ENCODE measurements around the gene MCC. TPM values are rescaled to one million over a fixed set of nuclear protein-coding genes. Genes with fewer than 3 reads are reported as not detected.

The MCC gene
- total RNA-seq, 1 experiment from 2014 or later, result not detected

GRCh38 chr5:113115956-113116355, 372.3 kb downstream of the MCC start:
- no peak for DNase-seq (ENCODE audit: low spot score)

GRCh38 chr5:113115061-113115460, 373.2 kb downstream of the MCC start:
- no peak for DNase-seq (ENCODE audit: low spot score)

- DNase-seq (ENCODE audit: low spot score), result no peak
Measured at GRCh38 chr5:113114559-113114958, 373.7 kb downstream of the MCC start.

- DNase-seq (ENCODE audit: low spot score), result no peak
Measured at GRCh38 chr5:113112435-113112834, 375.8 kb downstream of the MCC start.

- no peak for DNase-seq (ENCODE audit: low spot score)
Measured at GRCh38 chr5:113110117-113110516, 378.1 kb downstream of the MCC start.

- no peak for DNase-seq (ENCODE audit: low spot score)
Measured at GRCh38 chr5:113109344-113109743, 378.9 kb downstream of the MCC start.

- DNase-seq (ENCODE audit: low spot score), result no peak
Measured at GRCh38 chr5:113108485-113108884, 379.8 kb downstream of the MCC start.

GRCh38 chr5:113106821-113107220, 381.4 kb downstream of the MCC start:
- no peak for DNase-seq (ENCODE audit: low spot score)

GRCh38 chr5:113105693-113106280, 382.5 kb downstream of the MCC start:
- no peak for DNase-seq (ENCODE audit: low spot score)

GRCh38 chr5:113103330-113103729, 384.9 kb downstream of the MCC start:
- no peak for DNase-seq (ENCODE audit: low spot score)

- no peak for DNase-seq (ENCODE audit: low spot score)
Measured at GRCh38 chr5:113102121-113102531, 386.1 kb downstream of the MCC start.

- DNase-seq (ENCODE audit: low spot score), result no peak
Measured at GRCh38 chr5:113100981-113101380, 387.3 kb downstream of the MCC start.

GRCh38 chr5:113099822-113100221, 388.4 kb downstream of the MCC start:
- DNase-seq (ENCODE audit: low spot score), result no peak

GRCh38 chr5:113098378-113098777, 389.9 kb downstream of the MCC start:
- no peak for DNase-seq (ENCODE audit: low spot score)

GRCh38 chr5:113095831-113096230, 392.4 kb downstream of the MCC start:
- no peak for DNase-seq (ENCODE audit: low spot score)

- no peak for DNase-seq (ENCODE audit: low spot score)
Measured at GRCh38 chr5:113093558-113093957, 394.7 kb downstream of the MCC start.

GRCh38 chr5:113092683-113093082, 395.6 kb downstream of the MCC start:
- DNase-seq (ENCODE audit: low spot score), result no peak

GRCh38 chr5:113091622-113092021, 396.6 kb downstream of the MCC start:
- DNase-seq (ENCODE audit: low spot score), result no peak

GRCh38 chr5:113090336-113091106, 397.7 kb downstream of the MCC start:
- DNase-seq (ENCODE audit: low spot score), result no peak

- no peak for DNase-seq (ENCODE audit: low spot score)
Measured at GRCh38 chr5:113089653-113090335, 398.5 kb downstream of the MCC start.

- DNase-seq (ENCODE audit: low spot score), result no peak
Measured at GRCh38 chr5:113087976-113088514, 400.2 kb downstream of the MCC start.

GRCh38 chr5:113085880-113086409, 402.3 kb downstream of the MCC start:
- DNase-seq (ENCODE audit: low spot score), result no peak
